Motor neuron (in vitro differentiated cells): ENCODE data around the gene BSX. TPM values are rescaled to one million over a fixed set of nuclear protein-coding genes. Genes with fewer than 3 reads are reported as not detected.

Source experiments
- ATAC-seq, 8 experiments: fragments of 200-7000 bp; cut with Tn5 transposase; replicated peaks in 6 of 8; 2 replicates each; pipeline ENCODE4 v1.8.0; 2021; ENCODE audit warnings: mild to moderate bottlenecking in 8 of 8, moderate library complexity in 8 of 8
- H3K27ac ChIP-seq, 2 donors: fragments of 250-450 bp; sonication (Bioruptor Pico); 2 replicates each; pipeline ENCODE4 v1.9.0; 2021; ENCODE audit warnings: antibody characterized with exemption in 2 of 2, mild to moderate bottlenecking in 2 of 2, moderate library complexity in 1 of 2
- H3K4me1 ChIP-seq, 2 donors: fragments of 250-450 bp; sonication (Bioruptor Pico); replicated peaks in 1 of 2; 2 replicates each; pipeline ENCODE4 v1.6.1; 2021; ENCODE audit warnings: antibody characterized with exemption in 2 of 2, mild to moderate bottlenecking in 2 of 2, moderate library complexity in 1 of 2
- H3K4me3 ChIP-seq, 5 donors: fragments of 250-450 bp; sonication (Bioruptor Pico); 2 replicates each; pipeline ENCODE4 v1.9.0; 2021; ENCODE audit warnings: antibody characterized with exemption in 5 of 5, mild to moderate bottlenecking in 5 of 5, moderate library complexity in 4 of 5
- WGBS, 10 experiments: fragments of 450-650 bp; shearing (Covaris generic); methylation state at CpG; one replicate each; pipeline ENCODE4 v1.0.0; 2022; 5-methylcytosine and 5-hydroxymethylcytosine counted together
- in situ Hi-C, 9 experiments: fragments of 400-800 bp; cut with MboI; loops; one replicate each; pipeline ENCODE4 v1.15.0; 2021; ENCODE audit warnings: low sequenced_read_pairs in 9 of 9, low pct_unique_long_range_greater_than_20kb in 2 of 9; ENCODE audit not compliant: unreplicated experiment in 9 of 9
- total RNA-seq, 8 experiments: library from RNA; unstranded; fragments of 300-600 nt; gene quantifications; 2 replicates each; pipeline versions ENCODE4 v1.2.3 to v1.2.4, GENCODE V29; 2022

The BSX gene
- not detected for total RNA-seq

GRCh38 chr11:122981388-122982264, at the start of gene BSX:
Gene BSX (minus strand): TSS chr11:122981834. CDS start chr11:122981671, 163 bp downstream.
- peaks cover 5 to 13% of the 10 kb centered on the region in 2 donors for H3K4me1 ChIP-seq
- H3K4me3 ChIP-seq = no peak within 1 kb of the TSS
- no peak within 1 kb of the TSS for H3K27ac ChIP-seq
- WGBS, 10 experiments = 0 to 8% (median 0%) methylated on average over 2 to 19 of the region's 35 CpGs; no CpG with 5 or more reads in 2 of the 10 experiments
- peak; percentile 63 to 97 (median 70) for ATAC-seq
- in situ Hi-C loops = no loop called here

GRCh38 chr11:123030517-123030916, 48.9 kb upstream of the BSX start:
- H3K4me1 ChIP-seq = peaks cover 0 to 3% of the 10 kb centered on the region in 2 donors
- no peak overlapping the region for H3K4me3 ChIP-seq
- H3K27ac ChIP-seq = no peak overlapping the region
- no peak for ATAC-seq
- WGBS, 10 experiments = 0 to 100% (median 59%) methylated on average over 1 to 3 of the region's 4 CpGs; no CpG with 5 or more reads in 3 of the 10 experiments
- in situ Hi-C loops = loop anchor here in 3 of 9 experiments (25.0 kb wide), 1 partner anchor 168 kb away; no protein-coding TSS in a partner anchor

- in situ Hi-C loops = loop anchor here in 2 of 9 experiments (10.0 to 25.0 kb wide), 3 partner anchors 106 to 156 kb away; partner anchors contain the start of gene JHY (in 1 of the 2)
- Histone ChIP-seq H3K4me3 (no peak overlapping the region), H3K27ac (no peak overlapping the region), H3K4me1 (no peaks in the 10 kb centered on the region)
- ATAC-seq = peak in 3 of 8 experiments; percentile 83 to 88 (median 84)
- whole genome bisulfite sequencing, 10 experiments = 0 to 80% (median 20%) methylated on average over 1 to 2 of the region's 2 CpGs; no CpG with 5 or more reads in 3 of the 10 experiments
Measured at GRCh38 chr11:123020968-123021367, 39.3 kb upstream of the BSX start.

GRCh38 chr11:123018702-123019101, 37.1 kb upstream of the BSX start:
- H3K4me1 ChIP-seq = no peaks in the 10 kb centered on the region
- no peak overlapping the region for H3K4me3 ChIP-seq
- no peak overlapping the region for H3K27ac ChIP-seq
- in situ Hi-C loops = loop anchor here in 1 of 9 experiments (25.0 kb wide), 1 partner anchor 131 kb away; the partner anchor contains the start of gene JHY
- WGBS, 10 experiments = 60 to 100% (median 84%) methylated on average over 1 to 7 of the region's 9 CpGs; no CpG with 5 or more reads in 3 of the 10 experiments
- ATAC-seq = no peak

GRCh38 chr11:123011510-123011909, 29.9 kb upstream of the BSX start:
- 20 to 100% (median 60%) methylated on average over 1 to 3 of the region's 4 CpGs; no CpG with 5 or more reads in 5 of the 10 experiments for WGBS, 10 experiments
- Histone ChIP-seq H3K4me3 (no peak overlapping the region), H3K4me1 (peaks cover 0 to 4% of the 10 kb centered on the region in 2 donors), H3K27ac (no peak overlapping the region)
- in situ Hi-C loops = loop anchor here in 1 of 9 experiments (25.0 kb wide), 1 partner anchor 124 kb away; the partner anchor contains the start of gene JHY
- no peak for ATAC-seq

- ATAC-seq = peak in 1 of 8 experiments; percentile 36
- no peak overlapping the region for H3K27ac ChIP-seq
Measured at GRCh38 chr11:123006860-123007542, 25.4 kb upstream of the BSX start.

GRCh38 chr11:123000721-123001120, 19.1 kb upstream of the BSX start:
- 0 to 100% (median 91%) methylated on average over 1 to 5 of the region's 5 CpGs; no CpG with 5 or more reads in 2 of the 10 experiments for WGBS, 10 experiments
- ATAC-seq = no peak

More at GRCh38 chr11:123006860-123007542, 25.4 kb upstream of the BSX start:
- Histone ChIP-seq H3K4me1 (no peaks in the 10 kb centered on the region), H3K4me3 (no peak overlapping the region)
- in situ Hi-C loops = loop anchor here in 1 of 9 experiments (25.0 kb wide), 1 partner anchor 120 kb away; the partner anchor contains the start of gene JHY
- 42 to 88% (median 83%) methylated on average over 1 to 3 of the region's 5 CpGs; no CpG with 5 or more reads in 3 of the 10 experiments for WGBS, 10 experiments

GRCh38 chr11:122998727-122999366, 17.2 kb upstream of the BSX start:
- ATAC-seq = peak in 4 of 8 experiments; percentile 32 to 61 (median 42)
- Histone ChIP-seq H3K4me1 (no peaks in the 10 kb centered on the region), H3K27ac (no peak overlapping the region), H3K4me3 (no peak overlapping the region)
- in situ Hi-C loops = no loop called here
- 0 to 73% (median 64%) methylated on average over 2 to 14 of the region's 14 CpGs; no CpG with 5 or more reads in 1 of the 10 experiments for WGBS, 10 experiments

More at GRCh38 chr11:123000721-123001120, 19.1 kb upstream of the BSX start:
- in situ Hi-C loops = loop anchor here in 1 of 9 experiments (25.0 kb wide), 1 partner anchor 113 kb away; the partner anchor contains the start of gene JHY
- H3K27ac ChIP-seq = no peak overlapping the region
- H3K4me1 ChIP-seq = no peaks in the 10 kb centered on the region
- H3K4me3 ChIP-seq = no peak overlapping the region

- H3K27ac ChIP-seq = no peak overlapping the region
- no peak overlapping the region for H3K4me3 ChIP-seq
- no peaks in the 10 kb centered on the region for H3K4me1 ChIP-seq
- ATAC-seq = no peak
- WGBS, 10 experiments = 19 to 100% (median 30%) methylated on average over 1 to 3 of the region's 3 CpGs; no CpG with 5 or more reads in 1 of the 10 experiments
- in situ Hi-C loops = no loop called here
Measured at GRCh38 chr11:122995526-122995925, 13.9 kb upstream of the BSX start.

GRCh38 chr11:122984186-122985011, 2.8 kb upstream of the BSX start:
- peaks cover 2 to 7% of the 10 kb centered on the region in 2 donors for H3K4me1 ChIP-seq
- H3K4me3 ChIP-seq = peak overlapping the region; percentile 21 to 48 (median 25)
- in situ Hi-C loops = no loop called here
- H3K27ac ChIP-seq = no peak overlapping the region
- WGBS, 10 experiments = 0 to 2% (median 0%) methylated on average over 2 to 18 of the region's 59 CpGs; no CpG with 5 or more reads in 5 of the 10 experiments
- ATAC-seq = peak; percentile 4 to 74 (median 61)

- in situ Hi-C loops = no loop called here
- WGBS, 10 experiments = 23 to 86% (median 34%) methylated on average over 1 to 14 of the region's 26 CpGs; no CpG with 5 or more reads in 1 of the 10 experiments
- H3K4me1 ChIP-seq = peaks cover 5 to 10% of the 10 kb centered on the region in 2 donors
- no peak overlapping the region for H3K27ac ChIP-seq
- peak overlapping the region in 3 of 5 donors; percentile 25 to 48 (median 37) for H3K4me3 ChIP-seq
- ATAC-seq = peak in 2 of 8 experiments; percentile 32 to 35
Measured at GRCh38 chr11:122983438-122984185, 2.0 kb upstream of the BSX start.
